SJSA1 (cell line): Measurements from ENCODE around the gene WSCD1. TPM values are rescaled to one million over a fixed set of nuclear protein-coding genes. Genes with fewer than 3 reads are reported as not detected.

Source experiments
- DNase-seq, 2 experiments: peaks; one replicate each; pipeline ENCODE4 v3.0.0-alpha.2; 2015 to 2020; ENCODE audit warnings: low spot score in 2 of 2, low read depth in 1 of 2
- H3K27ac ChIP-seq: fragments of 250-450 bp; sonication (Bioruptor Pico); 2 replicates; pipeline ENCODE4 v1.5.1; 2020; ENCODE audit warnings: mild to moderate bottlenecking, moderate library complexity
- H3K27me3 ChIP-seq: fragments of 250-450 bp; sonication (Bioruptor Pico); replicated peaks from 2 replicates; pipeline ENCODE4 v1.5.1; 2020; ENCODE audit warnings: mild to moderate bottlenecking, moderate library complexity
- H3K36me3 ChIP-seq: fragments of 250-450 bp; sonication (Bioruptor Pico); 2 replicates; pipeline ENCODE4 v1.5.1; 2020; ENCODE audit warnings: mild to moderate bottlenecking
- H3K4me1 ChIP-seq: fragments of 250-450 bp; sonication (Bioruptor Pico); replicated peaks from 2 replicates; pipeline ENCODE4 v1.6.1; 2021; ENCODE audit warnings: mild to moderate bottlenecking
- H3K4me3 ChIP-seq: fragments of 250-450 bp; sonication (Bioruptor Pico); 2 replicates; pipeline ENCODE4 v1.5.1; 2020; ENCODE audit warnings: mild to moderate bottlenecking
- H3K9me3 ChIP-seq: fragments of 250-450 bp; sonication (Bioruptor Pico); replicated peaks from 2 replicates; pipeline ENCODE4 v1.5.1; 2020; ENCODE audit warnings: mild to moderate bottlenecking
- total RNA-seq: library from RNA; depleted of rRNA; stranded (reverse); fragments of >200 nt; shearing (Covaris generic); gene quantifications from 2 replicates; pipeline ENCODE4 v1.2.3, GENCODE V29; 2014

WSCD1 gene
- total RNA-seq, 1 experiment from 2014 or later, result 0.32 TPM

GRCh38 chr17:6096201-6097004 is 26.2 kb downstream of the WSCD1 start:
- no peak overlapping the region for H3K27ac ChIP-seq
- no peak for DNase-seq

GRCh38 chr17:6097005-6097279 is 26.8 kb downstream of the WSCD1 start:
- no peak overlapping the region for H3K4me3 ChIP-seq
- H3K27me3 ChIP-seq, result no peaks in the 10 kb centered on the region
- no peaks in the 10 kb centered on the region for H3K9me3 ChIP-seq
- no peaks in the 10 kb centered on the region for H3K4me1 ChIP-seq
- no peak for DNase-seq
- H3K27ac ChIP-seq, result no peak overlapping the region
- no peaks in the 10 kb centered on the region for H3K36me3 ChIP-seq

More at GRCh38 chr17:6096201-6097004, 26.2 kb downstream of the WSCD1 start:
- Histone ChIP-seq H3K27me3 (no peaks in the 10 kb centered on the region), H3K36me3 (no peaks in the 10 kb centered on the region), H3K9me3 (no peaks in the 10 kb centered on the region), H3K4me3 (no peak overlapping the region), H3K4me1 (no peaks in the 10 kb centered on the region)

GRCh38 chr17:6098050-6098822 is 28.1 kb downstream of the WSCD1 start:
- Histone ChIP-seq H3K27me3 (no peaks in the 10 kb centered on the region), H3K4me3 (no peak overlapping the region), H3K27ac (no peak overlapping the region), H3K4me1 (no peaks in the 10 kb centered on the region), H3K9me3 (no peaks in the 10 kb centered on the region), H3K36me3 (no peaks in the 10 kb centered on the region)
- no peak for DNase-seq

GRCh38 chr17:6098823-6099180 is 28.6 kb downstream of the WSCD1 start:
- no peak for DNase-seq
- Histone ChIP-seq H3K9me3 (no peaks in the 10 kb centered on the region), H3K4me3 (no peak overlapping the region), H3K36me3 (no peaks in the 10 kb centered on the region), H3K27ac (no peak overlapping the region), H3K4me1 (no peaks in the 10 kb centered on the region), H3K27me3 (no peaks in the 10 kb centered on the region)

GRCh38 chr17:6099492-6099891 is 29.3 kb downstream of the WSCD1 start:
- H3K4me3 ChIP-seq, result no peak overlapping the region
- no peak for DNase-seq
- no peak overlapping the region for H3K27ac ChIP-seq
- H3K9me3 ChIP-seq, result no peaks in the 10 kb centered on the region
- no peaks in the 10 kb centered on the region for H3K4me1 ChIP-seq
- no peaks in the 10 kb centered on the region for H3K36me3 ChIP-seq
- H3K27me3 ChIP-seq, result no peaks in the 10 kb centered on the region

- no peak for DNase-seq
- no peaks in the 10 kb centered on the region for H3K9me3 ChIP-seq
- no peaks in the 10 kb centered on the region for H3K27me3 ChIP-seq
- H3K4me3 ChIP-seq, result no peak overlapping the region
- H3K4me1 ChIP-seq, result no peaks in the 10 kb centered on the region
- no peaks in the 10 kb centered on the region for H3K36me3 ChIP-seq
- H3K27ac ChIP-seq, result no peak overlapping the region
Measured at GRCh38 chr17:6100146-6100545, 30.0 kb downstream of the WSCD1 start.

GRCh38 chr17:6100891-6101500 is 30.8 kb downstream of the WSCD1 start:
- no peaks in the 10 kb centered on the region for H3K9me3 ChIP-seq
- H3K27ac ChIP-seq, result no peak overlapping the region
- H3K4me3 ChIP-seq, result no peak overlapping the region
- H3K36me3 ChIP-seq, result no peaks in the 10 kb centered on the region
- no peaks in the 10 kb centered on the region for H3K4me1 ChIP-seq
- H3K27me3 ChIP-seq, result no peaks in the 10 kb centered on the region
- no peak for DNase-seq

- no peak for DNase-seq
- no peaks in the 10 kb centered on the region for H3K36me3 ChIP-seq
- H3K27me3 ChIP-seq, result no peaks in the 10 kb centered on the region
- H3K4me3 ChIP-seq, result no peak overlapping the region
- no peak overlapping the region for H3K27ac ChIP-seq
- H3K4me1 ChIP-seq, result no peaks in the 10 kb centered on the region
- no peaks in the 10 kb centered on the region for H3K9me3 ChIP-seq
Measured at GRCh38 chr17:6101706-6102105, 31.5 kb downstream of the WSCD1 start.

- DNase-seq, result no peak
- Histone ChIP-seq H3K9me3 (no peaks in the 10 kb centered on the region), H3K36me3 (no peaks in the 10 kb centered on the region), H3K4me1 (no peaks in the 10 kb centered on the region), H3K27ac (no peak overlapping the region), H3K4me3 (no peak overlapping the region), H3K27me3 (no peaks in the 10 kb centered on the region)
Measured at GRCh38 chr17:6102615-6103014, 32.4 kb downstream of the WSCD1 start.

- no peak for DNase-seq
- H3K9me3 ChIP-seq, result no peaks in the 10 kb centered on the region
- no peaks in the 10 kb centered on the region for H3K36me3 ChIP-seq
- no peaks in the 10 kb centered on the region for H3K4me1 ChIP-seq
- H3K27ac ChIP-seq, result no peak overlapping the region
- H3K4me3 ChIP-seq, result no peak overlapping the region
- no peaks in the 10 kb centered on the region for H3K27me3 ChIP-seq
Measured at GRCh38 chr17:6104956-6105648, 34.9 kb downstream of the WSCD1 start.

- Histone ChIP-seq H3K27me3 (no peaks in the 10 kb centered on the region), H3K27ac (no peak overlapping the region), H3K4me3 (no peak overlapping the region), H3K9me3 (no peaks in the 10 kb centered on the region), H3K4me1 (no peaks in the 10 kb centered on the region), H3K36me3 (no peaks in the 10 kb centered on the region)
- DNase-seq, result no peak
Measured at GRCh38 chr17:6105649-6106007, 35.4 kb downstream of the WSCD1 start.

GRCh38 chr17:6106212-6106611 is 36.0 kb downstream of the WSCD1 start:
- H3K27ac ChIP-seq, result no peak overlapping the region
- H3K36me3 ChIP-seq, result no peaks in the 10 kb centered on the region
- no peaks in the 10 kb centered on the region for H3K9me3 ChIP-seq
- H3K4me3 ChIP-seq, result no peak overlapping the region
- no peaks in the 10 kb centered on the region for H3K4me1 ChIP-seq
- no peak for DNase-seq
- no peaks in the 10 kb centered on the region for H3K27me3 ChIP-seq

GRCh38 chr17:6107791-6108190 is 37.6 kb downstream of the WSCD1 start:
- Histone ChIP-seq H3K4me1 (no peaks in the 10 kb centered on the region), H3K9me3 (no peaks in the 10 kb centered on the region), H3K27me3 (no peaks in the 10 kb centered on the region), H3K36me3 (no peaks in the 10 kb centered on the region), H3K27ac (no peak overlapping the region), H3K4me3 (no peak overlapping the region)
- DNase-seq, result no peak

- H3K4me1 ChIP-seq, result no peaks in the 10 kb centered on the region
- no peak for DNase-seq
- no peak overlapping the region for H3K4me3 ChIP-seq
- H3K27me3 ChIP-seq, result no peaks in the 10 kb centered on the region
- H3K36me3 ChIP-seq, result no peaks in the 10 kb centered on the region
- H3K27ac ChIP-seq, result no peak overlapping the region
- no peaks in the 10 kb centered on the region for H3K9me3 ChIP-seq
Measured at GRCh38 chr17:6108382-6108781, 38.2 kb downstream of the WSCD1 start.
